Liver (tissue), 9 donors: ENCODE data around the gene TRPM1. TPM values are rescaled to one million over a fixed set of nuclear protein-coding genes. Genes with fewer than 3 reads are reported as not detected.

Experiments used
- DNase-seq: peaks from one replicate; pipeline ENCODE4 v3.0.0-alpha.2; 2017; ENCODE audit warnings: low spot score
- H3K27ac ChIP-seq, 2 donors: one replicate each; pipeline ENCODE4 v1.7.0; 2013; ENCODE audit warnings: inconsistent platforms in 2 of 2, low read length in 2 of 2, control low read depth in 1 of 2, low read depth in 1 of 2, mild to moderate bottlenecking in 1 of 2
- H3K27me3 ChIP-seq, 4 donors: one replicate each; pipeline versions ENCODE4 v1.6.1 to v1.7.0; 2013; ENCODE audit warnings: low read length in 3 of 4, inconsistent platforms in 1 of 4, mild to moderate bottlenecking in 1 of 4, moderate library complexity in 1 of 4; ENCODE audit not compliant: control insufficient read depth in 4 of 4, insufficient read depth in 4 of 4
- H3K36me3 ChIP-seq, 4 donors: one replicate each; pipeline versions ENCODE4 v1.6.1 to v1.7.0; 2013; ENCODE audit warnings: low read length in 3 of 4, mild to moderate bottlenecking in 3 of 4, low read depth in 1 of 4, moderate library complexity in 1 of 4; ENCODE audit not compliant: control insufficient read depth in 4 of 4, insufficient read depth in 3 of 4
- H3K4me1 ChIP-seq, 4 donors: one replicate each; pipeline versions ENCODE4 v1.6.1 to v1.7.0; 2013; ENCODE audit warnings: low read length in 3 of 4, mild to moderate bottlenecking in 3 of 4, moderate library complexity in 1 of 4; ENCODE audit not compliant: control insufficient read depth in 4 of 4, insufficient read depth in 4 of 4
- H3K4me3 ChIP-seq, 3 donors: one replicate each; pipeline versions ENCODE4 v1.6.1 to v1.7.0; 2013; ENCODE audit warnings: low read length in 3 of 3, control low read depth in 1 of 3, low read depth in 1 of 3, mild to moderate bottlenecking in 1 of 3
- H3K9ac ChIP-seq, 2 donors: one replicate each; pipeline ENCODE4 v1.7.0; 2013; ENCODE audit warnings: low read length in 2 of 2, mild to moderate bottlenecking in 2 of 2, moderate library complexity in 2 of 2, control low read depth in 1 of 2, low read depth in 1 of 2
- H3K9me3 ChIP-seq, 4 donors: one replicate each; pipeline versions ENCODE4 v1.6.1 to v1.7.0; 2013; ENCODE audit warnings: low read length in 3 of 4; ENCODE audit not compliant: control insufficient read depth in 4 of 4
- ATF3 ChIP-seq: IDR thresholded peaks from 2 replicates; pipeline ENCODE4 v1.6.1; 2016; ENCODE audit warnings: antibody characterized with exemption
- CTCF ChIP-seq: fragments of 150-350 bp; IDR thresholded peaks from 2 replicates; pipeline ENCODE4 v1.5.1; 2017; ENCODE audit warnings: improper control_type of control experiment, low read depth, low read length; ENCODE audit not compliant: missing input control
- EGR1 ChIP-seq, 2 donors: IDR thresholded peaks; 2 replicates each; pipeline ENCODE4 v1.6.1; 2016 to 2018; ENCODE audit warnings: antibody characterized with exemption in 2 of 2, low read depth in 2 of 2
- FOXA1 ChIP-seq: IDR thresholded peaks from 2 replicates; pipeline ENCODE4 v1.6.1; 2016; ENCODE audit warnings: antibody characterized with exemption
- FOXA2 ChIP-seq: IDR thresholded peaks from 2 replicates; pipeline ENCODE4 v1.6.1; 2016; ENCODE audit warnings: antibody characterized with exemption
- GABPA ChIP-seq, 2 donors: IDR thresholded peaks in 1 of 2; conservative IDR thresholded peaks in 1 of 2; 2 replicates each; pipeline ENCODE4 v1.6.1; 2016; ENCODE audit warnings: antibody characterized with exemption in 2 of 2, mild to moderate bottlenecking in 1 of 2, moderate library complexity in 1 of 2
- HNF4G ChIP-seq: IDR thresholded peaks from 2 replicates; pipeline ENCODE4 v1.6.1; 2016; ENCODE audit warnings: antibody characterized with exemption
- JUND ChIP-seq, 2 donors: IDR thresholded peaks; 2 replicates each; pipeline ENCODE4 v1.6.1; 2016; ENCODE audit warnings: antibody characterized with exemption in 2 of 2
- MAX ChIP-seq: IDR thresholded peaks from 2 replicates; pipeline ENCODE4 v1.6.1; 2016; ENCODE audit warnings: antibody characterized with exemption
- NR2F2 ChIP-seq: IDR thresholded peaks from 2 replicates; pipeline ENCODE4 v1.6.1; 2016; ENCODE audit warnings: antibody characterized with exemption
- RAD21 ChIP-seq, 2 donors: IDR thresholded peaks; 2 replicates each; pipeline ENCODE4 v1.6.1; 2016; ENCODE audit warnings: antibody characterized with exemption in 2 of 2, mild to moderate bottlenecking in 2 of 2
- REST ChIP-seq: IDR thresholded peaks from 2 replicates; pipeline ENCODE4 v1.6.1; 2016; ENCODE audit warnings: antibody characterized with exemption, mild to moderate bottlenecking
- RXRA ChIP-seq, 2 donors: IDR thresholded peaks; 2 replicates each; pipeline ENCODE4 v1.6.1; 2017 to 2018; ENCODE audit warnings: antibody characterized with exemption in 2 of 2, mild to moderate bottlenecking in 1 of 2
- SP1 ChIP-seq: IDR thresholded peaks from 2 replicates; pipeline ENCODE4 v1.6.1; 2018; ENCODE audit warnings: antibody characterized with exemption, mild to moderate bottlenecking
- TAF1 ChIP-seq: conservative IDR thresholded peaks from 2 replicates; pipeline ENCODE4 v1.6.1; 2016; ENCODE audit warnings: antibody characterized with exemption, mild to moderate bottlenecking
- YY1 ChIP-seq: IDR thresholded peaks from 2 replicates; pipeline ENCODE4 v1.6.1; 2016; ENCODE audit warnings: antibody characterized with exemption, mild to moderate bottlenecking
- ZBTB33 ChIP-seq: IDR thresholded peaks from 2 replicates; pipeline ENCODE4 v1.6.1; 2016; ENCODE audit warnings: antibody characterized with exemption
- WGBS: extraction: QIAGEN DNeasy Blood & Tissue Kit; methylation state at CpG from one replicate; pipeline ENCODE4 v1.1.7; 2013; 5-methylcytosine and 5-hydroxymethylcytosine counted together
- polyA plus RNA-seq, 2 donors: library from polyadenylated mRNA; stranded (reverse) in 1 of 2; unstranded in 1 of 2; fragments of 200-250 nt in 1 of 2; fragments of >200 nt in 1 of 2; fragmentation: Nextera tagmentation in 1 of 2; extraction: Ambion mirVana in 1 of 2; gene quantifications; one replicate each; pipeline versions ENCODE4 v1.2.1 to v1.2.3, GENCODE V29; 2013 to 2015
- total RNA-seq, 2 donors: library from RNA; depleted of rRNA; stranded (reverse); fragments of >200 nt; gene quantifications; one replicate each; pipeline ENCODE4 v1.2.3, GENCODE V29; 2014
- donor health status: healthy.
- donor health status: healthy.
- donor health status: healthy.
- donor health status: healthy.
- donor health status: healthy.

The TRPM1 gene
- total and polyA plus RNA-seq, 4 donors = not detected

- Histone ChIP-seq H3K27me3 (no peaks in the 10 kb centered on the region), H3K27ac (no peak overlapping the region), H3K4me3 (no peak overlapping the region), H3K9me3 (no peaks in the 10 kb centered on the region), H3K9ac (no peak overlapping the region), H3K36me3 (no peaks in the 10 kb centered on the region), H3K4me1 (no peaks in the 10 kb centered on the region)
- no peak for DNase-seq
- TF ChIP-seq FOXA1 (no peak), MAX (no peak), YY1 (no peak), HNF4G (no peak), FOXA2 (no peak), REST (no peak), EGR1 (IDR thresholded peaks at IDR 0.05; ENCODE audit: low read depth in 2 of 2) (no peak), GABPA (IDR thresholded peaks at IDR 0.05 in 1 of 2, conservative IDR thresholded peaks at IDR 0.05 in 1 of 2) (no peak), ZBTB33 (no peak), ATF3 (no peak)
- 62% methylated on average over 3 of the region's 3 CpGs for WGBS
Measured at GRCh38 chr15:31024979-31025378, 76.5 kb downstream of the TRPM1 start.

GRCh38 chr15:31024330-31024729 lies 77.2 kb downstream of the TRPM1 start:
- Histone ChIP-seq H3K27ac (no peak overlapping the region), H3K9me3 (no peaks in the 10 kb centered on the region), H3K4me1 (no peaks in the 10 kb centered on the region), H3K9ac (no peak overlapping the region), H3K4me3 (no peak overlapping the region), H3K36me3 (no peaks in the 10 kb centered on the region), H3K27me3 (no peaks in the 10 kb centered on the region)
- WGBS = 68% methylated on average over 5 of the region's 5 CpGs
- DNase-seq = no peak
- TF ChIP-seq MAX (no peak), NR2F2 (no peak), CTCF (no peak), ATF3 (no peak), EGR1 (IDR thresholded peaks at IDR 0.05; ENCODE audit: low read depth in 2 of 2) (no peak), RAD21 (IDR thresholded peaks at IDR 0.05) (no peak), HNF4G (no peak), SP1 (no peak), FOXA2 (no peak), JUND (IDR thresholded peaks at IDR 0.05) (no peak), TAF1 (no peak), RXRA (IDR thresholded peaks at IDR 0.05) (no peak), YY1 (no peak), FOXA1 (no peak)
